Measurements from ENCODE around the gene SYPL1.

The SYPL1 gene

GRCh38 chr7:106064771-106065574 lies 47.1 kb downstream of the SYPL1 start:
- peak; percentile 34 for DNase-seq

- peak; percentile 75 for DNase-seq
Measured at GRCh38 chr7:106064316-106064715, 47.8 kb downstream of the SYPL1 start.

- no peak for DNase-seq
Measured at GRCh38 chr7:106063692-106064091, 48.4 kb downstream of the SYPL1 start.

- no peak for DNase-seq
Measured at GRCh38 chr7:106063024-106063423, 49.1 kb downstream of the SYPL1 start.

GRCh38 chr7:106062521-106062931 lies 49.6 kb downstream of the SYPL1 start:
- no peak for DNase-seq

GRCh38 chr7:106062006-106062405 lies 50.1 kb downstream of the SYPL1 start:
- DNase-seq, result no peak

GRCh38 chr7:106061301-106061979 lies 50.7 kb downstream of the SYPL1 start:
- DNase-seq, result no peak

GRCh38 chr7:106060394-106060920 lies 51.7 kb downstream of the SYPL1 start:
- DNase-seq, result no peak

GRCh38 chr7:106059556-106059955 lies 52.6 kb downstream of the SYPL1 start:
- DNase-seq, result no peak

- DNase-seq, result no peak
Measured at GRCh38 chr7:106058928-106059324, 53.2 kb downstream of the SYPL1 start.

- peak; percentile 92 for DNase-seq
Measured at GRCh38 chr7:106057962-106058927, 53.9 kb downstream of the SYPL1 start.

GRCh38 chr7:106057204-106057961 lies 54.7 kb downstream of the SYPL1 start:
- no peak for DNase-seq

- peak; percentile 26 for DNase-seq
Measured at GRCh38 chr7:106056513-106057203, 55.5 kb downstream of the SYPL1 start.

- DNase-seq, result no peak
Measured at GRCh38 chr7:106054971-106055532, 57.1 kb downstream of the SYPL1 start.

- no peak for DNase-seq
Measured at GRCh38 chr7:106054156-106054910, 57.8 kb downstream of the SYPL1 start.

GRCh38 chr7:106053109-106053508 lies 59.0 kb downstream of the SYPL1 start:
- DNase-seq, result no peak

GRCh38 chr7:106052681-106053080 lies 59.4 kb downstream of the SYPL1 start:
- DNase-seq, result no peak

GRCh38 chr7:106050746-106051117 lies 61.4 kb downstream of the SYPL1 start:
- DNase-seq, result no peak

- DNase-seq, result no peak
Measured at GRCh38 chr7:106050002-106050745, 61.9 kb downstream of the SYPL1 start.
